OCI-LY1 (cell line): Measurements from ENCODE around the gene COL8A1.

Source experiments
- CTCF ChIP-seq: fragments of 200-600 bp; sonication (generic), shearing (Covaris generic); IDR thresholded peaks from 2 replicates; pipeline ENCODE4 v1.5.1; 2017; ENCODE audit warnings: mild to moderate bottlenecking, antibody characterized with exemption, low read length, moderate library complexity, mixed read lengths
- EZH2 ChIP-seq: fragments of 200-600 bp; sonication (generic), shearing (Covaris generic); IDR thresholded peaks from 2 replicates; pipeline ENCODE4 v1.8.0; 2017; ENCODE audit warnings: borderline replicate concordance, mixed run types, mild to moderate bottlenecking, antibody characterized with exemption, low read length, moderate library complexity, mixed read lengths

- TF ChIP-seq CTCF (no peak), EZH2 (no peak)
These were observed 1.9 kb downstream of the COL8A1 start for GRCh38 chr3:99640214-99640851.
